Epithelial cell of proximal tubule (primary cell): ENCODE results near the gene LGALS12. TPM values are rescaled to one million over a fixed set of nuclear protein-coding genes. Genes with fewer than 3 reads are reported as not detected.

Source experiments
- DNase-seq: peaks from one replicate; pipeline ENCODE4 v3.0.0-alpha.2; 2011; ENCODE audit warnings: low read depth
- H3K4me3 ChIP-seq: 2 replicates; pipeline ENCODE4 v1.5.1; 2011; ENCODE audit warnings: low read depth, mild to moderate bottlenecking, low read length
- total RNA-seq: library from RNA; depleted of rRNA; stranded (reverse); fragments of >200 nt; gene quantifications from 2 replicates; pipeline ENCODE4 v1.2.3, GENCODE V29; 2015
- TF ChIP-seq, protein P1 (sequence below): conservative IDR thresholded peaks from 2 replicates; pipeline ENCODE4 v1.5.1; 2012; ENCODE audit warnings: low read depth, mild to moderate bottlenecking, low read length

Gene LGALS12, protein sequence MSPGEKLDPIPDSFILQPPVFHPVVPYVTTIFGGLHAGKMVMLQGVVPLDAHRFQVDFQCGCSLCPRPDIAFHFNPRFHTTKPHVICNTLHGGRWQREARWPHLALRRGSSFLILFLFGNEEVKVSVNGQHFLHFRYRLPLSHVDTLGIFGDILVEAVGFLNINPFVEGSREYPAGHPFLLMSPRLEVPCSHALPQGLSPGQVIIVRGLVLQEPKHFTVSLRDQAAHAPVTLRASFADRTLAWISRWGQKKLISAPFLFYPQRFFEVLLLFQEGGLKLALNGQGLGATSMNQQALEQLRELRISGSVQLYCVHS
- total RNA-seq = 0.07 TPM in 1 of 2 replicates, not detected in the other

GRCh38 chr11:63505857-63506528, at the start of gene LGALS12:
LGALS12 (plus strand) TSS chr11:63506084; CDS start chr11:63506459, 375 bp downstream.
- TF ChIP-seq, protein P1, sequence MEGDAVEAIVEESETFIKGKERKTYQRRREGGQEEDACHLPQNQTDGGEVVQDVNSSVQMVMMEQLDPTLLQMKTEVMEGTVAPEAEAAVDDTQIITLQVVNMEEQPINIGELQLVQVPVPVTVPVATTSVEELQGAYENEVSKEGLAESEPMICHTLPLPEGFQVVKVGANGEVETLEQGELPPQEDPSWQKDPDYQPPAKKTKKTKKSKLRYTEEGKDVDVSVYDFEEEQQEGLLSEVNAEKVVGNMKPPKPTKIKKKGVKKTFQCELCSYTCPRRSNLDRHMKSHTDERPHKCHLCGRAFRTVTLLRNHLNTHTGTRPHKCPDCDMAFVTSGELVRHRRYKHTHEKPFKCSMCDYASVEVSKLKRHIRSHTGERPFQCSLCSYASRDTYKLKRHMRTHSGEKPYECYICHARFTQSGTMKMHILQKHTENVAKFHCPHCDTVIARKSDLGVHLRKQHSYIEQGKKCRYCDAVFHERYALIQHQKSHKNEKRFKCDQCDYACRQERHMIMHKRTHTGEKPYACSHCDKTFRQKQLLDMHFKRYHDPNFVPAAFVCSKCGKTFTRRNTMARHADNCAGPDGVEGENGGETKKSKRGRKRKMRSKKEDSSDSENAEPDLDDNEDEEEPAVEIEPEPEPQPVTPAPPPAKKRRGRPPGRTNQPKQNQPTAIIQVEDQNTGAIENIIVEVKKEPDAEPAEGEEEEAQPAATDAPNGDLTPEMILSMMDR = no peak
- no peak within 1 kb of the TSS for H3K4me3 ChIP-seq
- no peak for DNase-seq

DNA sequence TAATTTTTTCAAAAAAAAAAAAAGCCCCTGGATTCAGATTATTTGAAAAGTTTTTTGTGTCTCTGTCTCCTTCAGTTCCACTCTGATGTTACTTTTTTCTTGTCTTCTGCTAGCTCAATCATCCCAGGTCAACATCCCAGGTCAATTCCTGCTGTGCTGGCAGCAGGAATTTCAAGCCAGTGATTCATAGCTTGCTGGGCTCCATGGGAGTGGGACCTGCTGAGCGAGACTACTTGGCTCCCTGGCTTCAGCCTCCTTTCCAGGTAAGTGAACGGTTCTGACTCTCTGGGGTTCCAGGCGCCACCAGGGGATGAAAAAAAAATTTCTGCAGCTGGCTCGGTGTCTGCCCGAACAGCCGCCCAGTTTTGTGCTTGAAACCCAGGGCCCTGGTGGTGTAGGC, 46.3 kb upstream of the LGALS12 start:
- no peak for DNase-seq

DNA sequence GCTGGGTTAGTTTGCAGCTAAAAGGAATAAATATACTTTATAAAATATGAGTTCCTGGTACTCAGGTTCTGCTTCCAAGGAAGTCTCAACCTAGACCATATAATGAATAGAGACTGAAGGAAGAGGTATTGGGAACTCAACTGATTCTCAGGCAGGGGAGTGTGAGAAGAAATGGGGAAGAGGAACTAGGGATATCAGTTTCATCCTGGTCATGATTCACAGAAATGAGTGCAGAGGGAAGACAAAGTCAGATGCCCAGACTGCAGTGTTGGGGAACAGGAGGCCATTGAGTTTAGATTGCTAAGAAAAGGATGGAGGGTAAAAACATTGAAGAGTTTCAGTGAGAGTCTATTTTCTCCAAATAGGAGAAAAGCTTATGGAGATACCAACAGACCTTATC, 43.7 kb upstream of the LGALS12 start:
- no peak for DNase-seq
- TF ChIP-seq, protein P1 = no peak
- no peak overlapping the region for H3K4me3 ChIP-seq

More for the DNA sequence above, 46.3 kb upstream of the LGALS12 start:
- H3K4me3 ChIP-seq = no peak overlapping the region
- TF ChIP-seq, protein P1 = no peak

DNA sequence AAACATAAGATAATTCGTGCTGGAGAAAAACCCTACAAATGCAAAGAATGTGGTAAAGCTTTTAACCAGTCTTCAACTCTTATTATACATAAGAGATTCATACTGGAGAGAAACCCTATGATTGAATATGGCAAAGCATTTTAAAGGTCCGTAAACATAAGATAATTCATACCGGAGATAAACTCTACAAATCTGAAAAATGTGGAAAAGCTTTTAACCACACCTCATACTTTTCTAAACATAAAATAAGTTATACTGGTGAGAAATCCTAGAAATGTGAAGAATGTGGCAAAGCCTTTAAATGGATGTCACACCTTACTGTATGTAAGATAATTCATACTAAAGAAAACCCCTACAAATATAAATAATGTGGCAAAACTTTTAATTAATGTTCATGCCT, 35.6 kb upstream of the LGALS12 start:
- H3K4me3 ChIP-seq = no peak overlapping the region
- TF ChIP-seq, protein P1 = no peak
- DNase-seq = no peak

- no peak overlapping the region for H3K4me3 ChIP-seq
- DNase-seq = no peak
- TF ChIP-seq, protein P1 = no peak
These were observed 33.5 kb upstream of the LGALS12 start for GRCh38 chr11:63472372-63472771.

- no peak for DNase-seq
- H3K4me3 ChIP-seq = no peak overlapping the region
- TF ChIP-seq, protein P1 = no peak
These were observed 29.3 kb upstream of the LGALS12 start for GRCh38 chr11:63476618-63477017.
